Left lung (tissue), 10 donors: Measurements from ENCODE around the gene ERCC2. TPM values are rescaled to one million over a fixed set of nuclear protein-coding genes. Genes with fewer than 3 reads are reported as not detected.

Experiments
- ATAC-seq: fragments of 200-7000 bp; cut with Tn5 transposase; one replicate; pipeline ENCODE4 v1.9.1; 2020; ENCODE audit warnings: moderate library complexity
- DNase-seq, 4 donors: peaks; one replicate each; pipeline ENCODE4 v3.0.0-alpha.2; 2013 to 2020
- H3K27ac ChIP-seq, 2 donors: fragments of 200-600 bp; sonication (generic) in 1 of 2; one replicate each; pipeline versions ENCODE4 v1.5.0 to v1.8.0; 2020 to 2021
- H3K27me3 ChIP-seq, 2 donors: fragments of 200-600 bp; sonication (generic) in 1 of 2; one replicate each; pipeline versions ENCODE4 v1.5.0 to v1.8.0; 2020 to 2021
- H3K36me3 ChIP-seq, 2 donors: fragments of 200-600 bp; sonication (generic) in 1 of 2; one replicate each; pipeline versions ENCODE4 v1.5.0 to v1.8.0; 2020 to 2021
- H3K4me1 ChIP-seq, 2 donors: fragments of 200-600 bp; one replicate each; pipeline ENCODE4 v1.8.0; 2021
- H3K4me3 ChIP-seq, 2 donors: fragments of 200-600 bp; sonication (generic) in 1 of 2; one replicate each; pipeline versions ENCODE4 v1.5.0 to v1.8.0; 2020 to 2021; ENCODE audit warnings: mild to moderate bottlenecking in 1 of 2
- H3K9me3 ChIP-seq, 2 donors: fragments of 200-600 bp; sonication (generic) in 1 of 2; one replicate each; pipeline versions ENCODE4 v1.5.0 to v1.8.0; 2020 to 2021
- intact Hi-C, 2 donors: fragments of 100-400 bp; cut with DNase I; formaldehyde crosslinking; loops; one replicate each; pipeline versions ENCODE4 v1.11.2 to v1.14.2; 2022
- polyA plus RNA-seq, 6 donors: library from polyadenylated mRNA; unstranded; fragments of 120-200 nt; gene quantifications; one replicate each; pipeline ENCODE4 v1.2.1, GENCODE V29; 2013; ENCODE audit not compliant: insufficient read length in 6 of 6
- total RNA-seq, 2 donors: library from RNA; stranded (reverse); fragmentation: NEBNext Ultra II Directional; extraction: Animal tissue kit (Norgen Biotek cat#: 25700); gene quantifications; one replicate each; pipeline ENCODE4 v1.2.1, GENCODE V29; 2021
- TF ChIP-seq, protein P1 (sequence below), 2 donors: fragments of 200-600 bp; sonication (generic) in 1 of 2; IDR thresholded peaks; one replicate each; pipeline versions ENCODE4 v1.5.0 to v1.8.0; 2021; ENCODE audit warnings: antibody characterized with exemption in 2 of 2
- donor health status: DM: no; HTN: yes; CAD: no.
- donor health status: DM: no; HTN: no; CAD: no.

The ERCC2 gene
- total and polyA plus RNA-seq, 8 donors: 21.2 to 36.7 (median 31.3) TPM

DNA sequence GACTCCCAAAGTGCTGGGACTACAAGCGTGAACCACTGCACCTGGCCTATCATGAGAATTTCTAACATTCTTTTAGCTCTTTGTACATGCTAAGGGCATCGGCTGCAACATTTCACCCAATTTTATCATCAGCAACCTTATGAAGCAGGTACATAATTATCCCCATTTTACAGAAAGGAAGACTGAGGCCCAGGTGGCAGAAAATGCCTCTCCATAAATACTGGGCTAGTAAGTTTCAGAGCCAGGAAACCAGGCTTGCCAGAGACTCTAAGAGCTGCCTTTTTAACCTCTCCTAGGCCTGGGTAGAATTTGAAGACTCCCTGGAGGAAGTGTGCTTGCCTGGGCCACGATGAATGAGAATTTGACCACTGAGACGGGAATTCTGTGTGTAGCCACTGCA is 2.2 kb downstream of the ERCC2 start:
- ATAC-seq (no peak), DNase-seq (no peak)
- peaks cover 0 to 17% of the 10 kb centered on the region in 2 donors for H3K4me1 ChIP-seq
- TF ChIP-seq, protein P1, sequence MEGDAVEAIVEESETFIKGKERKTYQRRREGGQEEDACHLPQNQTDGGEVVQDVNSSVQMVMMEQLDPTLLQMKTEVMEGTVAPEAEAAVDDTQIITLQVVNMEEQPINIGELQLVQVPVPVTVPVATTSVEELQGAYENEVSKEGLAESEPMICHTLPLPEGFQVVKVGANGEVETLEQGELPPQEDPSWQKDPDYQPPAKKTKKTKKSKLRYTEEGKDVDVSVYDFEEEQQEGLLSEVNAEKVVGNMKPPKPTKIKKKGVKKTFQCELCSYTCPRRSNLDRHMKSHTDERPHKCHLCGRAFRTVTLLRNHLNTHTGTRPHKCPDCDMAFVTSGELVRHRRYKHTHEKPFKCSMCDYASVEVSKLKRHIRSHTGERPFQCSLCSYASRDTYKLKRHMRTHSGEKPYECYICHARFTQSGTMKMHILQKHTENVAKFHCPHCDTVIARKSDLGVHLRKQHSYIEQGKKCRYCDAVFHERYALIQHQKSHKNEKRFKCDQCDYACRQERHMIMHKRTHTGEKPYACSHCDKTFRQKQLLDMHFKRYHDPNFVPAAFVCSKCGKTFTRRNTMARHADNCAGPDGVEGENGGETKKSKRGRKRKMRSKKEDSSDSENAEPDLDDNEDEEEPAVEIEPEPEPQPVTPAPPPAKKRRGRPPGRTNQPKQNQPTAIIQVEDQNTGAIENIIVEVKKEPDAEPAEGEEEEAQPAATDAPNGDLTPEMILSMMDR (IDR thresholded peaks at IDR 0.05): no peak
- intact Hi-C loops: no loop called here
- H3K27ac ChIP-seq: no peak overlapping the region
- no peaks in the 10 kb centered on the region for H3K9me3 ChIP-seq
- H3K4me3 ChIP-seq: no peak overlapping the region
- H3K36me3 ChIP-seq: peaks cover 0 to 28% of the 10 kb centered on the region in 2 donors
- no peaks in the 10 kb centered on the region for H3K27me3 ChIP-seq

DNA sequence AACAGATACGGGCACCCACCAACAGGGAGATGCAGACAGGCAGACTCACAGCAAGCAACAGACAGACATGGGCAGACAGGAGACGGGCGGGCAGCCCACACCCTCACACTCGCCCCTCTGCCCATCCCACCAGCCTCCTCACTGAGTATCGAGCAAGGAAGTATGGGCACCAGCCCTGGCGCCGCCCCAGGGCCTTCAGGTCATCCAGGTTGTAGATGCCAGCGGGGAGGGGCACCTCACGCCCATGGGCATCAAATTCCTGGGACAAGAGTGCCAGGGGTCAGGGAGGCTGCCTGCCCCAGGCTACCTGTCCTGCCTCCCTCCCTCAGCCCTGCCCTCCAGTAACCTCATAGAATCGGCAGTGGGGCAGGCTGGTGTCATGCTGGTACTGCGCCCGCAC is 5.7 kb downstream of the ERCC2 start:
- TF ChIP-seq, protein P1 (IDR thresholded peaks at IDR 0.05): no peak
- DNase-seq (no peak), ATAC-seq (no peak)
- Histone ChIP-seq H3K9me3 (no peaks in the 10 kb centered on the region), H3K4me3 (no peak overlapping the region), H3K27me3 (no peaks in the 10 kb centered on the region), H3K4me1 (peaks cover 0 to 7% of the 10 kb centered on the region in 2 donors), H3K36me3 (peaks cover 0 to 50% of the 10 kb centered on the region in 2 donors), H3K27ac (no peak overlapping the region)
- intact Hi-C loops: no loop called here

DNA sequence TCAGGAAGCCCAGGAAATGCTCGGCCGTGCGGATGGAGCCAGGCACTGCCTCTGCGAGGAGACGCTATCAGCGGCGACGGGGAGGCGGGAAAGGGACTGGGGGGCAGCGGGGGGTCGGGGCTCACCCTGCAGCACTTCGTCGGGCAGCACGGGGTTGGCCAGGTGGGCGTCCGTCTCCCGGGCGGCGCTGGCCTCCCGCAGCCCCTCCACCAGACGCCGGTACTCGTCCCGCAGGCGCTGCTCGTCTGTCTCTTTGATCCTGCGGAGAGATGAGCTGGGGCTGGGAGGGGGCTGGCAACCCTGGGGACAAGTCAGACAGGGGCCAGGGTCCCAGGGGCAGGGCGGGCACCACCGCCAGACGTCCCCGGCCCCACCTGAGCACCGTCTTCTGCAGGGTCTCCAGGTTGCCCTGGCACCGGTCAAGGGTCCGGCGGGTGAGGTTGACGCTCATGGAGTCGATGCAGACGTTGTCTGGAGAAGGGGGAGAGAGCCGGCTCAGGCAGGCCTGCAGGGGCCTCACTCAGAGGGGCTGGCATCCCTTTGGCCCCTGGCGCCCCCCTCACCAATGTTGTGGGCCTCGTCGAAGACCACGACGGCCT is 6.4 kb downstream of the ERCC2 start:
- ATAC-seq (no peak), DNase-seq (no peak)
- H3K9me3 ChIP-seq: no peaks in the 10 kb centered on the region
- intact Hi-C loops: no loop called here
- no peak overlapping the region for H3K27ac ChIP-seq
- H3K4me3 ChIP-seq: no peak overlapping the region
- no peaks in the 10 kb centered on the region for H3K4me1 ChIP-seq
- no peaks in the 10 kb centered on the region for H3K27me3 ChIP-seq
- H3K36me3 ChIP-seq: peaks cover 0 to 56% of the 10 kb centered on the region in 2 donors
- TF ChIP-seq, protein P1 (IDR thresholded peaks at IDR 0.05): no peak

DNA sequence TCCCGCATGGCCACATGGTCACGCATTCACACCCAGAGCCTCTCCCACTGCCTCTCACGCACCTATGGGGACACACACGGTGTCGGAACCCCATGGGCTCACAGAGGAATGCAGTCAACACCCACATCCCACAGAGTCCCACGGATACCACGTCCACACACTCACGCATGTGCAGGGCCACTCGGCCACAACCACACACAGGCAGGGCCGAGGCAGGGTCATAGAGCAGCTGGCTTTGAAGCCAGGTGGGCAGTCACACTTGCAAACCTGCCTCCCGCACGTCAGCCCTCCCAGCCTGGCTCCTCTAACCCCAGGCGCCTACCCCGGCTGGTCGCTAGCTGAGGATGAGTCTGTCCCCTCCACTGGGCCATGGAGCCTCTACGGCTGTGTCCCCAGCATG is 8.1 kb downstream of the ERCC2 start:
- intact Hi-C loops: no loop called here
- Histone ChIP-seq H3K27ac (no peak overlapping the region), H3K4me3 (no peak overlapping the region), H3K9me3 (no peaks in the 10 kb centered on the region), H3K36me3 (peaks cover 0 to 67% of the 10 kb centered on the region in 2 donors), H3K4me1 (no peaks in the 10 kb centered on the region), H3K27me3 (no peaks in the 10 kb centered on the region)
- DNase-seq: no peak
- TF ChIP-seq, protein P1 (IDR thresholded peaks at IDR 0.05): no peak
- ATAC-seq: no peak

DNA sequence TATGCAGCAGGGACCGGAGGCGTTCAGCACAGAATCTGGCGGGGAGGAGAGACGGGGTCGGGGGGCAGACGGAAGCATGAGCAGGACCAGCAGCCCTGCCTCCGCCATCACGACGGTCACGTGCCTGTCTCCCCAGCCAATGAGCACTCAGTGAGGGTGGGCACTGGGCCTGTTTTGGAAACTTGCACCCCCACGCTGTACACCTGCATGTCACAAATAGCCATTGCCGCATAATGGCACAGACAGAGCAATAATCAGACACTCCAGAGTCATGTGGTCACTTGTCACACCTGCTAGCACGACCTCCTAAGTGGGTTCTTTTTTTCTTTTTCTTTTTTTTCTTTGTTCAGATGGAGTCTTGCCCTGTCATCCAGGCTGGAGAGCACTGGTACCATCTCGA is 8.8 kb downstream of the ERCC2 start:
- intact Hi-C loops: no loop called here
- DNase-seq (no peak), ATAC-seq (no peak)
- no peaks in the 10 kb centered on the region for H3K9me3 ChIP-seq
- no peaks in the 10 kb centered on the region for H3K27me3 ChIP-seq
- no peak overlapping the region for H3K27ac ChIP-seq
- peaks cover 0 to 74% of the 10 kb centered on the region in 2 donors for H3K36me3 ChIP-seq
- H3K4me3 ChIP-seq: no peak overlapping the region
- H3K4me1 ChIP-seq: no peaks in the 10 kb centered on the region
- TF ChIP-seq, protein P1 (IDR thresholded peaks at IDR 0.05): no peak
